Glomerular visceral epithelial cell (primary cell): ENCODE results near the gene DUSP22.
"Not testable (repeated sequence)": the region's sequence is repeated elsewhere in the genome, so short reads cannot be mapped to it uniquely, and the experiment has no call there.

ENCODE experiments used
- DNase-seq: peaks from one replicate; pipeline ENCODE4 v3.0.0-alpha.2; 2016; ENCODE audit errors: extremely low spot score

Gene DUSP22

DNA sequence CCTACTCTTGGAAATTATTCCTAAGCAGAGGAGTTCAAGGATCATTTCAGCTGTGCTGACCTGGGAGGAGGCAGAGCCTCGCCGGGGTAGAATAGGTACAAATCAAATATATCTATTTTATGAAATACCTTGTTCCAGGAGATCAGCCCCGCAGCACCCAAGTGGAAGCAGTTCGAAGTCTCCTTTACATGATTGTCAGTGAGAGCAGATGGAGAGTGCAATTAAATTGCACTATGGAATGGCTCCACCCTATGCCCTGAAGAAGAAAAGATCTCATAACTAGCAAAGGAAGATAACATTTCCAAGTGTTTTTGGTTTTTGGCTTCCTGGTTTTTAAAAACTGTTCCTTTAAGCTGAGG lies 31.4 kb downstream of the DUSP22 start:
- no peak for DNase-seq

DNA sequence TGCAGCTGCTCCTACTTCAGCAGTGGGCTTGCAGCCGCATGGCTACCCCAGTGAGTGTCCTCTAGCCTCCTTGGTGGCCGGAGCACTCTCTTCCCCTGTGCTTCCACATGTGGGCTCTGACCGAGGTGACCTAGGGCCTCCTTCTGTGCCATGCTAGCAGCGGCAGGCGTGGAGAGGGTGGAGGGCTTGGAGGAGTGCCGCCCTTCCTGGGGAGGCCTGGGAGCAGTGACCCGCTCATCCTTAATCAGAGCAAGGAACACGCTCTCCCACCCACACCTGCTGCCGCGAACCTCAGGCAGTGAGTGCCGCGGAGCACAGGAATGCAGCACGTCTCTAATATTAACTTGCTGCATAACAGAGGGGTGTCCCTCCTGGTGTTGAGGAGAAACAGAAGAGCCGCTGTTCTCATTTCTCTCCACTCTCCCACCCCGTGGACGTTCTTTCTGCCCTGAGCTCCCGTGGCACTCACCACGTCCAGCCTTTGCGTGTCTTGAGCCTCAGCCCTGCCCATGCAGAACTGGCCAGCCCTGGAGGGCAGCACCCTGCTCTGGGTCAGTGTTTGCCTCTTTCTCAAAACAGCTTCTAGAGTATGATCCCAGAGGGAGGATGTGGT lies 31.9 kb downstream of the DUSP22 start:
- DNase-seq: no peak

DNA sequence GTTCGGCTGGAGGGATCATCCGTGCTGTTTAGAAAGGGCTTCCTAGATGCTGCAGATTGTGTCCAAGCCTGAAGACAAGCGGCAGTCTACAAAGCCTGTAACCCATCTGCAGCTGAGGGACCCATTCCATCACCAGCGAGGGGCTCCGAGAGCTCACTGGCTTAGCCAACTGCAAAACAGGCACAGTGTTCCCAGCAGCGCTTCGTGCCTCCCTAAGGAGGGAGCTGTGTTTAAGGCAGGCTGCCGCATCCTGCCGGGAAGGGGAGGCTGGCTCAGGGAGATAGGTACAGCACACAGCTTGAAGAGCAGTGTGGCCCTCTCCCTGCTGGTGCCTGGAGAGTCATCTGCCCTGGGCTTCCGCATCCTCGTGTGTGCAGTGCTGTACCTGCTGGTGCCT lies 32.4 kb downstream of the DUSP22 start:
- DNase-seq: no peak

DNA sequence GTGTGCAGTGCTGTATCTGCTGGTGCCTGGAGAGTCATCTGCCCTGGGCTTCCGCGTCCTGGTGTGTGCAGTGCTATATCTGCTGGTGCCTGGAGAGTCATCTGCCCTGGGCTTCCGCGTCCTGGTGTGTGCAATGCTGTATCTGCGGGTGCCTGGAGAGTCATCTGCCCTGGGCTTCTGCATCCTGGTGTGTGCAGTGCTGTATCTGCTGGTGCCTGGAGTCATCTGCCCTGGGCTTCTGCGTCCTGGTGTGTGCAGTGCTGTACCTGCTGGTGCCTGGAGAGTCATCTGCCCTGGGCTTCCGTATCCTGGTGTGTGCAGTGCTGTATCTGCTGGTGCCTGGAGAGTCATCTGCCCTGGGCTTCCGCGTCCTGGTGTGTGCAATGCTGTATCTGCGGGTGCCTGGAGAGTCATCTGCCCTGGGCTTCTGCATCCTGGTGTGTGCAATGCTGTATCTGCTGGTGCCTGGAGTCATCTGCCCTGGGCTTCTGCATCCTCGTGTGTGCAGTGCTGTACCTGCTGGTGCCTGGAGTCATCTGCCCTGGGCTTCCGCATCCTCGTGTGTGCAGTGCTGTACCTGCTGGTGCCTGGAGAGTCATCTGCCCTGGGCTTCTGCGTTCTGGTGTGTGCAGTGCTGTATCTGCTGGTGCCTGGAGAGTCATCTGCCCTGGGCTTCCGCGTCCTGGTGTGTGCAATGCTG lies 33.0 kb downstream of the DUSP22 start:
- DNase-seq: not testable (repeated sequence)

DNA sequence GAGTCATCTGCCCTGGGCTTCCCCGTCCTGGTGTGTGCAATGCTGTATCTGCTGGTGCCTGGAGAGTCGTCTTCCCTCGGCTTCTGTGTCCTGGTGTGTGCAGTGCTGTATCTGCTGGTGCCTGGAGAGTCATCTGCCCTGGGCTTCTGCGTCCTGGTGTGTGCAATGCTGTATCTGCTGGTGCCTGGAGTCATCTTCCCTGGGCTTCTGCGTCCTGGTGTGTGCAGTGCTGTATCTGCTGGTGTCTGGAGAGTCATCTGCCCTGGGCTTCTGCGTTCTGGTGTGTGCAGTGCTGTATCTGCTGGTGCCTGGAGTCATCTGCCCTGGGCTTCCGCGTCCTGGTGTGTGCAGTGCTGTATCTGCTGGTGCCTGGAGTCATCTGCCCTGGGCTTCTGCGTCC lies 33.8 kb downstream of the DUSP22 start:
- not testable (repeated sequence) for DNase-seq

DNA sequence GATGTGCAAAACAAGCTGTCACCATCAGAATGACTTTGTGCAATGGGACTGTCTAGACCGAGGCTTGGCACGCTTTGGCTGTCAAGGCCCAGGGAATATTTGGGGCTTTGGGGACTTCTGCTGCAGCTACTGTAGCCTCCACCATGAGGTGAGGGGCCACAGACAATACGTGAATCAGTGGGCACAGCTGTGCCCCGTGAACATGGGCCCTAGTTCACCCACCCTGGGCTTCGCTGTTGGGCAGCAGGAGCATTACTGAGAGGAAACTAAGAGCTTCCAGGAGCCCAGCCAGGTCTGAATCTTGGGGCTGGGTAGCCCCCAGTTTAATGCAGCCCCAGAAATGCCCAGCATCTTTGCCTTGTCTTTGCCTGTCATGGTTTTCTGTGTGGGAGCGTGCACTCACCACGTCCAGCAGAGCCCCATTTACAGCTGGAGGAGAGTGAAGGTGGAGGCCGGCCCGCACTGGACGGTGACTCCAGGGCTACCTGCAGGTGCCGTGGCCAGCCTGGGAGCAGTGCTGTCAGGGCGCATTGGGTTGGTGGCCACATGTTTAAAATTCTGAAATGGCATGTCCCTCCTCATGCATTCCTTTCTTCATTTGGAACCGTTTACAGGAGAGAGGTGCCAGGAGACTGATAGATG lies 34.7 kb downstream of the DUSP22 start:
- DNase-seq: no peak

DNA sequence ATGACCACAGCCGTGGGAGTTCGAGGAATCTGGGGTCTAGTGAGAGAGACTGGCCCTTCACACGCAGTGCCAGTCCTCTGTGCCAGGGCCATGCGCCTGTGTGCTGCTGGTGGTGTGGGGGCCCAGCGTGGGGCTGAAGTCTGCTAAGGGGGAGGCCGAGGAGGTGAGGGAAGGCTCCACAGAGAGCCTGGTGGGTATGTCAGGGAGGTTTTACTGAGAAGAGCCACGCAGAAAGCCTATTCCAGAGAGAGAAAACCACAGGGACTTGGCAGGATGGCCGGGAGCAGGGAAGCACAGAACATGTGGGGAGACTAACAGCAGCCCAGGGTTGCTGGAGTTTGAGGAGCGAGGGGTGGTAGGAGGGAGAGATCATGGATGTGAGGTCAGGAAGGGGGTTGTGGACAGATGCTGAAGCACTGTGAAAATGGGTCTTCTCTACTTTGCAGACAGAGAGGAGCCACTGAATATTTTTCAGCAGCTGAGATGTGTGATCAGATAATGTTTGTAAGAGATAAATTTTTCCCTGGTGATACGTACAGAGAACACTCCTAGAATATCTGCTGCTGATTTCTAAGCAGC lies 35.3 kb downstream of the DUSP22 start:
- no peak for DNase-seq

DNA sequence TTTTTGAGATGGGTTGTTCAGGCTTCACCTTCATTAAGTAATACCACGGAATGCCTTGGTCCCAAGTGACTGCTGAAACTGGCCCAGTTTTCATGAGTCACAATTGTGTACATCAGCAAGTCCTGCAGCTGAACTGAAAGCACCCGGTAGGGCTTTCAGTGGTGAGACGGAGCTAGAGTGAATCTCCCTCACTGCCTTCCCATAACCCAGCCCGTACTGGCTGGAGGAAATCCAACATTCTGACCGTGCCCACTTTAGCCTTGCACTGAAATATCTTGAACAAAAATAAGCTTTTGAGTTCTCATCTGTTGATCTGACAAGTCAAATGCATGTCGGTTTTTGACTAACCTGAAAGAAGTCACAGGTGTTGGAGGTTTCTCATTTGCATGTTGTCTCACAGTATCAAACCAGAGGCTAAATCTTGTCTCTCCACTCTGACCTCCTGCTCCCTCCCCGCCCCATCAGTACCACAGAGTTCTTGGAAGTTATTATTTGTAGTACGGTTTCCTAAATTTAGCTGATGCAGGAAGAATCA lies 35.9 kb downstream of the DUSP22 start:
- peak; percentile 66 for DNase-seq

DNA sequence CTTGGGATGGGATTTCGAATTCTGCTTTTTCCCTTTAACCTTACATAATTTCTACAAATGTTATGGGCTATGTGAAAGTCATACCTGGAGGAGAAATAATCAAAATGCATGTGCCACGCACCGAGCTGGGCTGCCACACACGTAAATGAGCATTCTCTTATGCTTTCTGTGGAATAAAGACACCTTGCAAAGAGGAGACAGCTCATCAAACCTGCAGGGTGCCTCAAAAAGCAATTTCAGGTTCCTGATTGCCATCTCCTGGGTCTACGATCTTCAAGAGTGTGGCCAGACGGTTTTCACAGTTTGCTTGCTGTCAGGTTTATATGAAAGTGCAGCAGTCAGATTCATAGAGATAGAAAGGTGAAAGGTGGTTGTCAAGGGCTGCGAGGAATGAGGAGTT lies 36.6 kb downstream of the DUSP22 start:
- no peak for DNase-seq

DNA sequence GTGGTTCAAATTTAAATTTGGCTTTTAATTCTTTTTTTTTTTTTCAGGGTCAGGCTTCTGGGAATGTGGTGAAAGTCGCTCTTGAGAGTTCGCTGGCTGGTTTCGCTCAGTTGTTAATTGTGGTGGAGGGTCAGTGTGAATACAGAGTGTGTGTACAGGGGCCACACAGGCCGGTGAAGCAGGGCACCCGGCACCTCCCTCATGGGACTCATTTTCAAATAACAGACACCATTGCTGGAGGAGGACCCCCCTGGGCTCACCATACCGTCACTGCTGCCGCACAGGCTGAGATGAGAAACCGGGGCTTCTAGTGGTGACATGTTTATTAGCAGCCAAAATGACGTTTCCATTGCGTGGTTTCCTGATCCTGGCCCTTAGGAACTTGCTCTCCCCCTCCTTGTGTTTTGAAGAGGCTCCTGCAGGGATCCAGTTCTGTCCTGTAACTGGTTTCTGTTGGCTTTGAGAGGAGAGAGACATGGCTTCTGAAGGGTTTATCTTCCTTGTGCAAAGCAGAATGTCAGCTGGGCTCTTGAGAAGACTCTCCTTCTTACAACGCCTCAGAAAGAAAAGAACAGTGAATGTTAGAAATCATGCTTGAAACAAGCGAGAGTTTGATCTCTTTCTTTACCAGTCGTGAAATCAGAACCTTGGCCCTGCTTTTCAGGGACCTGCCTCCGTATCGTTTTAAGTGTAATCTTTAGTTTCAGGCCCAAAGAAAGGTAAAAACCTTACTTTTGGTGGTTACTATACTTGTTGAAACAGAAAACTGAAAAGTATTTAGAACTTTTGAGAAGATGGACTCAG lies 37.8 kb downstream of the DUSP22 start:
- DNase-seq: no peak

DNA sequence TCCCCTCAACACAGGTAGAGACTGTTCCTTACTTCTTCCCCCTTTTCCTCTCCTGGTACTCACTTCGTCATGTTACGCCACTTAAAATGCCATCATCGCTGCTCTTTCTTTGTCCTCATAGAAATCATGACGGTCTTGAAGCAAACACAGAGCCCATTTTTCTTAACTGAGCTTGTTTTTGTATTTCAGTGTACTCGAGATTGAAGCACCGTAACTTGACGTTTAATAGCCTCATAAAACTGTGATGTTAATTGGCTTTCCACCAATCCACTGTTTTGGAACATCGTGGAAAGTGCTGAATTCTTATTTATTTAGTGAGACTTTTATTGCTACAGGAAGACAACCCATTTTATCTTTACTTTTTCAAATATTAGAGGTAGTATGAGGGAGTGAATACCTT lies 38.7 kb downstream of the DUSP22 start:
- no peak for DNase-seq

DNA sequence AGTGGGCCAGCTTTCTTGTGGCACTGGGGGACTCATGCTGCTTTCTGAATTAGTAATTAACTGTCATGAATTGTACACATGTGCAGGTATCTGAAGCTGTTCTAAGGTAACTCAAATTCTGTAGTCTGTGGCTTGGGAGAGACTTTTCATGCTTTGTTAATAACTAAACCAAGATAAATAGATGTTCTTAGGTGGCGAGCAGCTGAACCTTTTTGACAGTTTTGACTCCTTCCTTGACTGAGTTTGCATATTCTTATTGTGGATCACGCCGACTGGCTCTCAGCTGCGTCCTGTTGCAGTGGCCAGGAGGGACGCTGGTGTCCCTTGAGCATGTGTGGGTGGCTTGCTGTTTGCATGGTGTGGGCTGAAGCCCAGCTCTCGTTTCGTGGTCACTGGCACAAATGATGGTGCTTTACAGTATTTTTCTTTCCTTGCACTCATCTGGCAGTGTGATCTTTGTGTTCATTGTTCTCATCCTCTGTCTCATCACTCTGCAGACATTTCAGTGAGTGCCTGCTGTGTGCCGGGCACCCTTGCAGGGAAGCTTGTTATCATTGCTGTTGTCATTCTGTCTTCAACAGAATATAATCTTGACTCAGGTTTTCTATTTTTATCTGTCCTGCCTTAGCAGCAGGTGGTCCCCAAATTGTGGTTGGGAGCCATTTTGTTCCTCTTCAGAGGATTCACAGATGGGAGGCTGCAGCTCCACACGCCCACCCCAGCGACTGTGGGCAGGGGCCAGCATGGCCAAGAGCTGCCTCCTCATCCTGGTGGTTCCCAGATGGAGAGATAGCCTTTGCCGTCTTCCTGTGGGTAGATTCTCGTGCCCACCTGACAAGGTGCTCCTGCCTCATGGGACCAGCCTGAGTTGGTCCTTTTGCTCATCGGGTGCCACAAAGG lies 39.6 kb downstream of the DUSP22 start:
- DNase-seq: no peak

DNA sequence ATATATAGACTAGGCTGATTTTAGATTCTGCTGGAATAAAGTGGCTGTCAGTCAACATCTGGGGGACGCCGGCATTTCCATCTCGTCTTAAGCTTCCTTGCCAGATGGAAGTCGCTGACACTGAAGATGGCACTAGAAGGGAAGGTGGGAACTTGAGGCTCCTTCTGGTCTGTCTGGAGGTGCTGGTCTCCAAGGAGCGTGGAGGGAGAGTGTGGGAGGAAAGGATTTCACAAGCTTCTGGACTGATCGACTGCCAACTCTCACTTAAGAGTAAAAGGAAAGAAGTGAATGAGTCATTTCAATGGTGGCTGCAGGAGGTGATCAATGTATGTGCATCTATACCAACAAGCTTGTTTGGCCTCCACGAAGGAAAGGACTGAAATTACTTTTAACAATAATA lies 40.4 kb downstream of the DUSP22 start:
- DNase-seq: no peak

DNA sequence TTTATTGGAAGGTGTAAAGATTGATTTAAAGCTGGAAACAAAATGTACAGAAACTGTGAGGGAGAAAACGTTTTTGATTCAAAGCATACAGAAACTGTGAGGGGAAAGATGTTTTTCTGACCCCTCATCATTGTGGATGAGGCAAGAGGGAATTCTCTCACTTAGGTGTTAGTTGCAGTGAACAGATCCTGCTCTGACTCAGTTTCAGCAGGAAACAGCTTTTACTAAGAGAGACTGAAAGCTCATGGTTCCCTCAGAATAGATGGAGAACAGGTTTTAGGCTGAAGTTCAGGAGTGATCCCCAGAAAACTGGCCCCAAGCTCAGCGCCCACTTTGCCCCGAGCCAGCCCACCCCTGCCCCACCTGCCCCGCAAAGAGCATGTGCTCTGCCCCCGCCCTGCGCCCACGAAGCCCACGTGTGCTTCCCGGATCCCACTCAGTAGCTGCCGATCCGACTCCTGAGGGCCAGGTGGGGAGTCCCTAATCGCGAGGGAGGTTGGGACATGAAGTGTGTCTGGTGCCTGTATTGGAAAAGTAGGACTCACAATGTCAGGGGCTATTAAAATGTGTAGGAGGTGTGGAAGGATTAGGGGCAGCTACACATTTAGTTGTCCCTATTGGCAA lies 41.2 kb downstream of the DUSP22 start:
- no peak for DNase-seq

DNA sequence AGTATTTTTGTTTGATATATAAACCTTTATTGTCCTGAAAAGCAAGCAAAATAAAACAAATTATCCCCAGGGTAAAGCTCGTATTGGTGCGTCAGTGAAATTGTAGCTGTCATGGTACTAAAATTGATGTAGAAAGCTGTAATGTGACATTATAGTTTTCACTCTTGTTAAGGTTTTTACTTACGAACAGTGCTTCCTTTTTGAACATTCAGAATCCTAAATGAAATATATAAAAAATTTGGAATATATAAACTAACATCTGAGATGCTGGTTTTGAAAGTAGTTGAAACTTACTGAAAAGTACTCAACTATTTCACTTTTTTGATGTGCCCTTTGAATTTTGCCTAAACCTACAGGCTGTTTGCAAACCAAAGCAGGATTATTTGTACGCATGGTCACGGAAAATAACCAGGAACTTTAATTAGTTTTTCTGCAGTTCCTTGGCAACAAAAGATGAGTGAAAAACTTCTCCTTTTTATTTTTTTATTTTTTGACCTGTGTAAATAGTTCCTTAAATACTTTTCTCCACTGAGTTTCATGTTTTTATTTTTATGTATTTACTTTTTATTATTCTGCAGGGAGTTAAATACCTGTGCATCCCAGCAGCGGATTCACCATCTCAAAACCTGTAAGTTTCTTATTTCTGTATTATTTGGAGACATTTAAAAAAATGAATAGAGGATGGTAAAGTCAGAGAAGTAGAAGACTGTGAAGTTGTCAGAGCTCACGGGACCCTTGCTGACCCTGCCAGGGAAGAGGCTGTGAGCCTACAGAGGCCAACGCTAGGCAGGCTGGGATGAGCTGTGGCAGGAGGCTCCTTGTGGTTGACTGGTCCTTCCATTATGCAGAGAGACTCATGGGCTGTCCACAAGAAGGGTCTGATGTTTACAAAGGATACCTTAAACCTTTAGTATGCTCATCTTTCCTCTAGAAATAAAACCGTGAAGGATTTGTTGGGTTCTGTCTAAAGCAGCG lies 42.5 kb downstream of the DUSP22 start:
- DNase-seq: no peak

DNA sequence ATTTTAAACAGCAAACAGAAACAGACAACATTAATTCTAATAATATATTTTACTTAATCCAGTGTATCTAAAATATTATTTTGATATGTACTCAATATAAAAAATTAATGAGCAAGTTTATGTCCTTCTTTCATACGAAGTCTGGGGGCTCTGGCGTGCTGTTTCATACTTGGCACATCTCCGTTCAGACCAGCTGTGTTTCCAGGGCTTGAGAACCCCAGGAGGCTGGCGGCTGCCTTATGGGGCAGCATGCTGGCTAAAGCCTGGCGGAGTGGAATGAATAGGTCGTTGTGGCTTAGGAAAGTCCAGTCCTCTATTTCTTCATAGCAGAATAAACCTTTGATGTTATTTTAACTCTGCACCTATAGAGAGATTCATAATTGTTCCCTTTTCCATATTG lies 43.3 kb downstream of the DUSP22 start:
- no peak for DNase-seq

DNA sequence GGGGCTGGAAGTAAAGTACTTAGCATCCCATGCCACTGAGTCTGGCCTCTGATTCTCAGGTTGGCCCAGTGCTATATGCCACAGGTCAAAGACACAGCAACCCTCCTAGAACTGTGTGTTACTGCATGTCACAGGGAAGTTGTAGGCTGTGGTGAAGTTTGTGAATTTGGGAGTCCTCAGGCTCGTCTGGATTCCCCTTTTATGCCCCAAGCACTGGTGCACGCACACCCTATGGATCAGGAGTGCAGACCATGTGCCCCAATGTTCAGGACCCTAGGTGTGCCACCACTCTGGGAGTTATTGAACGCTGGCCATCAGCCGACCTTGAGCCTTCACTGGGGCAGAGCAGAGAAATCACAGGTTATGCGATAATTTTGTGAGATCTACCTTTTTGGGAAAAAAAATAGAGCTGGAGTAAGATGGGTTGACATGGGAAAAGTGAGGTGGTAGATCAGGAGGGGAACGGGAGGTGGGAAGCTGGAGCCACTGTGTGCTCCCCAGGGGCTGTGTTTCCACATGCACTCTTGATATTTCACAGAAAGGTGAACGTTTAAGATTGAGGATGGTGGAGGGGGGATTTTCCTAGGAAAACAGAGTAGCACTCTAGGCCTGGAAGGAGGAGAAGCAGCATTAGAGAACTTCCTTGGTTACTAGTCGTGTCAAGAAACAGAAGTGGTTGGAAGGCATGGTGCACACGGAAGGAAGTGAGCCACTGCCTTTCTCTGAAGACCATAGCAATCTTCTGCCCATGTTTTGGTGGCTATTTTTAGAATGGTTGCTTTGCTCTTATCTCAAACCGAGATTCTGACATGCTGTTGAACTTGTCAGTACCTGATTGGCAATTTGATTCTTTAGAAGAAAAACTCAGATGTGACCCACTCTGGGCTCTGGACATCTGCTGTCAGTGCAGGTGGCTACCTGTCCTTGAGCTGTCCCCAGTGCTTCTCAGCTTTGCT lies 44.1 kb downstream of the DUSP22 start:
- DNase-seq: no peak

DNA sequence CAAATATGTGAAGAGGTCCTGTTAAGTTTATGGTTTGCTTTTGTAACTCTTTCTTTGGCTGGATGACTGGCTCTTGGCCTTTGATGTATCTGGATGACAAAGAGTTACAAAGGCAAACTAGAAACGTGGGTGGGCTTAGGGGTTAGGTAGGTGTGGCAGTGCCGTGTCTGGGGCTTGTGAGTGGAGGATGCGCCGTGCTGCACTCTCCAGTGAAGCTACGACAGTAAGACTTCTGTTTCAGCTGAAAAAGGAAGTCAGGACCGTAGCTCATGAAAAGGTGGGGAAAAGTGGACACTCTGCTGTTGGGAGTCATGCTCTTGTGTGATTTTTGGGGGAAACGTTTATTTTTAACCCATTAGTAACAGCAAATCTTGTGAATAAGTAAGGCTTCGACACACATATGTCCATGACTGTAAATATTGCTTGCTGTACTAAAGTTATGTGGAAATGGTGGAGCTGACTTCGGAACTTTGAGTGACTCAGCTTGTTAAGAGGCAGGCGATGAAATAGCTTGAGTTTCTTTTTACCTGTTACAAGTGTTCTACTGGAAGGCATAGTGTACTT lies 45.6 kb downstream of the DUSP22 start:
- no peak for DNase-seq
